HG02885 (cell line): Measurements from ENCODE around the gene LTB4R.
A peak's percentile ranks its signal among the peaks of the same experiment; 100 is the strongest.
"Not testable (repeated sequence)": the region's sequence is repeated elsewhere in the genome, so short reads cannot be mapped to it uniquely, and the experiment has no call there.

Source experiments
- ATAC-seq: cut with Tn5 transposase; IDR thresholded peaks from one replicate; pipeline ENCODE4 v1.9.1; 2021; ENCODE audit warnings: mild to moderate bottlenecking; ENCODE audit not compliant: unreplicated experiment, poor library complexity

The LTB4R gene

GRCh38 chr14:24337824-24338175 is 26.5 kb downstream of the LTB4R start:
- ATAC-seq, result no peak

GRCh38 chr14:24338843-24339242 is 27.5 kb downstream of the LTB4R start:
- ATAC-seq, result no peak

GRCh38 chr14:24339284-24340151 is 28.2 kb downstream of the LTB4R start, which contains the start of gene RIPK3:
RIPK3 (minus strand) TSS chr14:24339991; CDS start chr14:24339826, 165 bp downstream.
- peak; percentile 96 for ATAC-seq

- no peak for ATAC-seq
Measured at GRCh38 chr14:24340606-24341005, 29.3 kb downstream of the LTB4R start.

- ATAC-seq, result no peak
Measured at GRCh38 chr14:24342889-24343288, 31.6 kb downstream of the LTB4R start.

GRCh38 chr14:24343795-24344660 is 32.7 kb downstream of the LTB4R start:
- ATAC-seq, result no peak

GRCh38 chr14:24347134-24347533 is 35.8 kb downstream of the LTB4R start:
- no peak for ATAC-seq

- ATAC-seq, result no peak
Measured at GRCh38 chr14:24348186-24348585, 36.9 kb downstream of the LTB4R start.

GRCh38 chr14:24349742-24350141 is 38.4 kb downstream of the LTB4R start:
- ATAC-seq, result no peak

GRCh38 chr14:24351517-24351916 is 40.2 kb downstream of the LTB4R start:
- ATAC-seq, result no peak

- ATAC-seq, result no peak
Measured at GRCh38 chr14:24353559-24354481, 42.5 kb downstream of the LTB4R start.

GRCh38 chr14:24354482-24354825 is 43.2 kb downstream of the LTB4R start:
- not testable (repeated sequence) for ATAC-seq

- no peak for ATAC-seq
Measured at GRCh38 chr14:24355009-24355408, 43.7 kb downstream of the LTB4R start.

GRCh38 chr14:24356208-24356607 is 44.9 kb downstream of the LTB4R start:
- no peak for ATAC-seq

GRCh38 chr14:24360281-24360680 is 49.0 kb downstream of the LTB4R start:
- no peak for ATAC-seq

GRCh38 chr14:24361326-24361725 is 50.0 kb downstream of the LTB4R start:
- no peak for ATAC-seq

GRCh38 chr14:24362241-24362960 is 51.1 kb downstream of the LTB4R start:
- no peak for ATAC-seq

- no peak for ATAC-seq
Measured at GRCh38 chr14:24363401-24363800, 52.1 kb downstream of the LTB4R start.

- no peak for ATAC-seq
Measured at GRCh38 chr14:24364841-24365240, 53.5 kb downstream of the LTB4R start.
